H1 (cell line): ENCODE data around the gene MEST. TPM values are rescaled to one million over a fixed set of nuclear protein-coding genes. Genes with fewer than 3 reads are reported as not detected.

Experiments used
- CTCF ChIA-PET: fragments of 300-600 bp; sonication (Branson Sonifier 250); formaldehyde crosslinking; loops from one replicate; lab custom pipeline; 2021; ENCODE audit not compliant: partially characterized antibody; lab: Charles Lee
- POLR2A ChIA-PET: fragments of 300-600 bp; sonication (Branson Sonifier 250); formaldehyde crosslinking; loops from one replicate; lab custom pipeline; 2021; ENCODE audit warnings: inconsistent platforms; ENCODE audit not compliant: partially characterized antibody; lab: Charles Lee
- DNase-seq, 2 experiments: peaks; one replicate each; pipeline versions ENCODE4 v3.0.0 to v3.0.0-alpha.2; 2010 to 2022; ENCODE audit warnings: low spot score in 2 of 2, low read depth in 1 of 2, mixed read lengths in 1 of 2
- FAIRE-seq: peaks from 2 replicates; lab custom pipeline; 2011; peaks lifted over from hg19 to GRCh38; lab: Jason Lieb, UNC
- H2AFZ ChIP-seq: 2 replicates; pipeline ENCODE4 v1.8.1; 2012; ENCODE audit warnings: low read length, inconsistent platforms
- H2AK5ac ChIP-seq: 2 replicates; pipeline ENCODE4 v1.6.1; 2013; ENCODE audit warnings: low read depth, low read length
- H2BK120ac ChIP-seq: replicated peaks from 2 replicates; pipeline ENCODE3; 2013; ENCODE audit warnings: low read depth, low read length, inconsistent platforms
- H2BK12ac ChIP-seq: 2 replicates; pipeline ENCODE4 v1.6.1; 2013; ENCODE audit warnings: low read depth, low read length
- H2BK15ac ChIP-seq: 2 replicates; pipeline ENCODE4 v1.6.1; 2013; ENCODE audit warnings: low read length
- H2BK20ac ChIP-seq: 2 replicates; pipeline ENCODE4 v1.6.1; 2013; ENCODE audit warnings: low read length
- H2BK5ac ChIP-seq: 2 replicates; pipeline ENCODE4 v1.6.1; 2013; ENCODE audit warnings: low read depth, low read length
- H3K14ac ChIP-seq: 2 replicates; pipeline ENCODE4 v1.6.1; 2013; ENCODE audit warnings: inconsistent platforms; ENCODE audit not compliant: insufficient read length
- H3K18ac ChIP-seq: 2 replicates; pipeline ENCODE4 v1.6.1; 2013; ENCODE audit warnings: low read length; ENCODE audit errors: extremely low read depth
- H3K23ac ChIP-seq: 2 replicates; pipeline ENCODE4 v1.6.1; 2013; ENCODE audit warnings: inconsistent platforms; ENCODE audit not compliant: insufficient read length
- H3K23me2 ChIP-seq: 2 replicates; pipeline ENCODE4 v1.6.1; 2013; ENCODE audit warnings: low read depth, low read length
- H3K27ac ChIP-seq: 2 replicates; pipeline ENCODE4 v1.6.1; 2011; ENCODE audit warnings: low read depth, low read length, inconsistent platforms
- H3K27me3 ChIP-seq, 4 experiments: replicated peaks in 1 of 4; 1 replicate in 1 of 4; 2 replicates in 3 of 4; pipeline versions ENCODE4 v1.6.1 to v1.8.1; 2011 to 2013; ENCODE audit warnings: low read length in 3 of 4, mild to moderate bottlenecking in 3 of 4, inconsistent platforms in 2 of 4, mixed read lengths in 2 of 4, moderate library complexity in 1 of 4; ENCODE audit not compliant: control insufficient read depth in 3 of 4, insufficient read depth in 3 of 4; ENCODE audit errors: extremely low read depth in 1 of 4
- H3K36me3 ChIP-seq, 4 experiments: 2 replicates each; pipeline versions ENCODE4 v1.6.1 to v1.8.1; 2011 to 2013; ENCODE audit warnings: mild to moderate bottlenecking in 4 of 4, low read length in 3 of 4, moderate library complexity in 2 of 4, control low read depth in 1 of 4, inconsistent platforms in 1 of 4; ENCODE audit not compliant: insufficient read depth in 4 of 4, control insufficient read depth in 2 of 4
- H3K4ac ChIP-seq: replicated peaks from 2 replicates; pipeline ENCODE3; 2013; ENCODE audit warnings: low read length, low read depth, mixed read lengths, inconsistent platforms; ENCODE audit not compliant: insufficient read length
- H3K4me1 ChIP-seq, 4 experiments: replicated peaks in 1 of 4; 1 replicate in 1 of 4; 2 replicates in 3 of 4; pipeline versions ENCODE4 v1.6.1 to v1.8.1; 2011 to 2013; ENCODE audit warnings: low read length in 3 of 4, inconsistent platforms in 2 of 4, mixed read lengths in 1 of 4; ENCODE audit not compliant: insufficient read depth in 4 of 4, control insufficient read depth in 3 of 4
- H3K4me2 ChIP-seq, 2 experiments: 2 replicates each; pipeline versions ENCODE4 v1.6.1 to v1.8.1; 2011 to 2013; ENCODE audit warnings: low read depth in 2 of 2, low read length in 2 of 2, control low read depth in 1 of 2, inconsistent platforms in 1 of 2, mild to moderate bottlenecking in 1 of 2; ENCODE audit not compliant: insufficient read depth in 1 of 2
- H3K4me3 ChIP-seq, 4 experiments: fragments of 200-600, 300-600 bp in 1 of 4; sonication (generic), shearing (Covaris generic), sonication (Bioruptor Twin) in 1 of 4; 2 replicates each; pipeline versions ENCODE4 v1.5.1 to v1.8.1; 2011 to 2016; ENCODE audit warnings: low read length in 4 of 4, low read depth in 3 of 4, control low read depth in 2 of 4, inconsistent platforms in 2 of 4, mild to moderate bottlenecking in 2 of 4, mixed read lengths in 1 of 4, moderate library complexity in 1 of 4; ENCODE audit not compliant: insufficient read depth in 2 of 4; ENCODE audit errors: extremely low read depth in 1 of 4
- H3K56ac ChIP-seq: replicated peaks from 2 replicates; pipeline ENCODE3; 2013; ENCODE audit warnings: low read depth, mild to moderate bottlenecking, mixed read lengths, low read length, inconsistent platforms; ENCODE audit not compliant: insufficient read length
- H3K79me1 ChIP-seq: 2 replicates; pipeline ENCODE4 v1.6.1; 2013; ENCODE audit warnings: low read depth, low read length, control low read depth
- H3K79me2 ChIP-seq, 2 experiments: 2 replicates each; pipeline versions ENCODE4 v1.6.1 to v1.8.1; 2012 to 2013; ENCODE audit warnings: low read length in 2 of 2, mild to moderate bottlenecking in 2 of 2, inconsistent platforms in 1 of 2; ENCODE audit not compliant: insufficient read depth in 2 of 2, control insufficient read depth in 1 of 2
- H3K9ac ChIP-seq, 4 experiments: replicated peaks in 1 of 4; 1 replicate in 1 of 4; 2 replicates in 3 of 4; pipeline versions ENCODE4 v1.6.1 to v1.8.1; 2011 to 2013; ENCODE audit warnings: low read depth in 3 of 4, low read length in 3 of 4, control low read depth in 2 of 4, mild to moderate bottlenecking in 2 of 4, moderate library complexity in 2 of 4, inconsistent platforms in 1 of 4; ENCODE audit errors: extremely low read depth in 1 of 4
- H3K9me3 ChIP-seq, 2 experiments: 2 replicates each; pipeline versions ENCODE4 v1.6.1 to v1.8.1; 2012 to 2013; ENCODE audit warnings: mild to moderate bottlenecking in 2 of 2, moderate library complexity in 2 of 2, control low read depth in 1 of 2, inconsistent platforms in 1 of 2, low read depth in 1 of 2, low read length in 1 of 2, mixed read lengths in 1 of 2; ENCODE audit not compliant: insufficient read depth in 2 of 2
- H4K20me1 ChIP-seq, 2 experiments: replicated peaks in 1 of 2; 2 replicates each; pipeline versions ENCODE3 to v1.8.1; 2011 to 2013; ENCODE audit warnings: inconsistent platforms in 2 of 2, low read length in 2 of 2, mild to moderate bottlenecking in 1 of 2; ENCODE audit not compliant: insufficient read depth in 2 of 2, control insufficient read depth in 1 of 2
- H4K5ac ChIP-seq: 2 replicates; pipeline ENCODE4 v1.6.1; 2013; ENCODE audit warnings: low read length, low read depth, mixed read lengths, inconsistent platforms; ENCODE audit not compliant: insufficient read length
- H4K8ac ChIP-seq: 2 replicates; pipeline ENCODE4 v1.8.0; 2013; ENCODE audit warnings: mild to moderate bottlenecking, moderate library complexity, low read length, inconsistent platforms; ENCODE audit not compliant: insufficient read depth; ENCODE audit errors: extremely low read depth
- H4K91ac ChIP-seq: replicated peaks from 2 replicates; pipeline ENCODE3; 2013; ENCODE audit warnings: low read length, mixed read lengths, inconsistent platforms; ENCODE audit not compliant: insufficient read length
- ASH2L ChIP-seq: fragments of 200-600, 300-600 bp; sonication (generic); IDR thresholded peaks from one replicate; pipeline ENCODE4 v1.7.1; 2017; ENCODE audit warnings: low read length
- BCL11A ChIP-seq, 2 experiments: IDR thresholded peaks; one replicate each; pipeline ENCODE4 v1.6.1; 2011; ENCODE audit warnings: low read depth in 2 of 2, low read length in 2 of 2, mild to moderate bottlenecking in 2 of 2
- CEBPB ChIP-seq: IDR thresholded peaks from 2 replicates; pipeline ENCODE4 v1.6.1; 2012; ENCODE audit warnings: low read depth, low read length
- E2F6 ChIP-seq: IDR thresholded peaks from 2 replicates; pipeline ENCODE4 v1.6.1; 2012; ENCODE audit warnings: inconsistent platforms
- GTF2F1 ChIP-seq: IDR thresholded peaks from 2 replicates; pipeline ENCODE4 v1.6.1; 2012; ENCODE audit warnings: low read depth, low read length, improper control_type of control experiment, borderline replicate concordance
- HDAC2 ChIP-seq, 2 experiments: fragments of 300-600 bp in 1 of 2; sonication (generic) in 1 of 2; IDR thresholded peaks; 2 replicates each; pipeline ENCODE4 v1.6.1; 2011 to 2012; ENCODE audit warnings: low read depth in 2 of 2, low read length in 2 of 2, mild to moderate bottlenecking in 2 of 2, moderate library complexity in 2 of 2, borderline replicate concordance in 1 of 2, inconsistent platforms in 1 of 2
- MAFK ChIP-seq: IDR thresholded peaks from 2 replicates; pipeline ENCODE4 v1.6.1; 2012; ENCODE audit warnings: low read depth, mild to moderate bottlenecking, improper control_type of control experiment, low read length
- SP2 ChIP-seq: IDR thresholded peaks from 2 replicates; pipeline ENCODE4 v1.6.1; 2012; ENCODE audit warnings: mild to moderate bottlenecking, low read length, inconsistent platforms
- TAF7 ChIP-seq: optimal IDR thresholded peaks from 2 replicates; pipeline ENCODE3; 2011; ENCODE audit warnings: low read depth, mild to moderate bottlenecking, inconsistent platforms, low read length, moderate library complexity, borderline replicate concordance
- WGBS, 2 experiments: shearing (Covaris generic) in 1 of 2; methylation state at CpG; one replicate each; pipeline versions ENCODE4 v1.1.6 to v1.1.7; 2013 to 2015; ENCODE audit warnings: low lambda C conversion rate in 2 of 2, mixed read lengths in 2 of 2, inconsistent platforms in 1 of 2, low coverage in 1 of 2, missing lambda C conversion rate in 1 of 2; ENCODE audit not compliant: insufficient replicate concordance in 2 of 2, insufficient coverage in 1 of 2, insufficient read length in 1 of 2; ENCODE audit errors: extremely low coverage in 1 of 2, missing lambda C conversion rate in 1 of 2; 5-methylcytosine and 5-hydroxymethylcytosine counted together
- polyA plus RNA-seq, 7 experiments: library from polyadenylated mRNA; depleted of rRNA in 3 of 7; stranded (reverse) in 5 of 7; unstranded in 2 of 7; fragments of >200 nt in 5 of 7; fragments of 200-250 nt in 2 of 7; gene quantifications; 1 replicate in 5 of 7; 2 replicates in 1 of 7; 4 replicates in 1 of 7; pipeline versions ENCODE4 v1.2.1 to v1.2.3, GENCODE V29; 2011 to 2013; ENCODE audit warnings: missing spikeins in 2 of 7, mixed read lengths in 2 of 7
- total RNA-seq: library from RNA; stranded (reverse); fragmentation: NEBNext Ultra II Directional; extraction: Animal tissue kit (Norgen Biotek cat#: 25700); gene quantifications from 2 replicates; pipeline ENCODE4 v1.2.1, GENCODE V29; 2021

MEST gene
- total and polyA plus RNA-seq, 2 of the 8 experiments (the other 6 are each of a cell fraction or from before 2014, with no cell fraction given) = 176 to 269 TPM

DNA sequence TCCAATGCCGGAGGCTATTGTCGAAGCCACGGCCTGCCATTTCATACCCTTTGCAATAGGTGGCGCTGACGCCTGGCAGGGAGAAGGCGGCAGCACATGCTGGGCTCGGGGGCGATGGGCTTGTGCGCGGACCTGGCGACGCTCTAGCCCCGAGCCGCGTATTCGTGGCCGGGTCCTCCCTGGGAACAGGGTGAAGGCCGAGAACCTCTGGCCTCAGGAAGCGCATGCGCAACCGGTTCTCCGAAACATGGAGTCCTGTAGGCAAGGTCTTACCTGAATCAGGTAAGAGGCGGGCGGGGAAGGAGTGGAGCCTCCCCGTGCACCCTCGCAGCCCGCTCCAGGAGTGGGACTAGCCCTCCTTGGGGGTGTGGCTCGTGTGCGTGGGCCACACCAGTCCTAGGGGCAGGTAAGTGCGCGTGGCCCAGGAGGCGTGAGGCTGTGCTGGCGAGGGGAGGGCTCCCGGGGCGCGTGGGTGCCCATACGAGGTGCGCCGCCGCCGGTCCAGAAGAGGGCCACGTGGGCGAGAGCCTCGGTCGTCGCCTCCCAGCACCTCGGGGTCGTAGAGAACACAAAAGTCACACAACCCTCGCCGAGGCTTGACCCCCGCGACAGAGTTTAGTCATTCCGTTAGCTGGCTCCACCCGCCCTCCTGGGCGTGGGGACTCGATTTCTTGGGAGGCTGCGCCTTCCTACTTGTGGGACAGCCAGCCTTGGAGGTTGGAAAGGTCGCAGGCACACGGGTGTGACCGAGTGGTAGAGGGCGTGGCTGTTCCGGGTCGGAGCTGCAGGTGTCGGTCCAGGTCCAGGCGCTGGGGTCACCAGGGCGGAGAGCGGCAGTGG is 5.6 kb upstream of the MEST start:
- Histone ChIP-seq H3K4me2 (peak overlapping the region; percentile 87 to 90), H3K4me1 (peaks cover 0 to 10% (median 5%) of the 10 kb centered on the region in 4 experiments; a peak in 6 of 7 replicates), H3K36me3 (peaks cover 0 to 11% (median 0%) of the 10 kb centered on the region in 4 experiments; a peak in 2 of 8 replicates), H2BK20ac (no peak overlapping the region), H3K4me3 (peak overlapping the region; percentile 58 to 85 (median 74)), H3K23ac (no peak overlapping the region), H3K4ac (peak overlapping the region; percentile 94), H2AFZ (peak overlapping the region; percentile 54; the same call in 1 of the 2 replicates), H3K79me2 (peaks cover 0 to 41% of the 10 kb centered on the region in 2 experiments; a peak in 2 of 4 replicates), H3K79me1 (peaks cover 4% of the 10 kb centered on the region; the same call in 1 of the 2 replicates), H4K20me1 (no peaks in the 10 kb centered on the region), H3K23me2 (peaks cover 9% of the 10 kb centered on the region), H3K9me3 (peaks cover 0 to 3% of the 10 kb centered on the region in 2 experiments; a peak in 1 of 4 replicates), H2BK5ac (peak overlapping the region; percentile 91), H4K8ac (peak overlapping the region; percentile 98), H3K14ac (no peak overlapping the region), H2BK120ac (no peak overlapping the region), H3K27ac (no peak overlapping the region; the same call in 1 of the 2 replicates), H3K9ac (peak overlapping the region; percentile 59 to 84 (median 78)), H3K18ac (peak overlapping the region; percentile 98), H2AK5ac (no peak overlapping the region), H3K56ac (peak overlapping the region; percentile 60), H4K91ac (peak overlapping the region; percentile 75), H2BK12ac (peak overlapping the region; percentile 78; the same call in 1 of the 2 replicates), H3K27me3 (peaks cover 0 to 4% (median 0%) of the 10 kb centered on the region in 4 experiments; a peak in 2 of 7 replicates), H2BK15ac (peak overlapping the region; percentile 88; the same call in 1 of the 2 replicates), H4K5ac (peak overlapping the region; percentile 67)
- 2% methylated on average over 55 of the region's 67 CpGs; no CpG with 5 or more reads in 1 of the 2 experiments for WGBS, 2 experiments
- FAIRE-seq (no peak), DNase-seq (peak; percentile 87 to 94)
- ChIA-PET POLR2A (interaction anchor here (0.5 to 2.4 kb wide), 11 partner anchors 10 to 345 kb away, joined by 3 to 12 read pairs (median 4); partner anchors contain the start of genes CEP41 and TMEM209), CTCF (interaction anchor here (0.6 to 4.5 kb wide), 12 partner anchors 10 to 284 kb away, joined by 3 to 19 read pairs (median 3); no protein-coding TSS in a partner anchor)
- TF ChIP-seq MAFK (no peak), HDAC2 (IDR thresholded peaks at IDR 0.05; ENCODE audit: borderline replicate concordance in 1 of 2, low read depth in 2 of 2, low read length in 2 of 2) (peak; percentile 69 to 75; a peak in 2 of 4 replicates), CEBPB (no peak), BCL11A (IDR thresholded peaks at IDR 0.05; ENCODE audit: low read depth in 2 of 2, low read length in 2 of 2) (no peak), GTF2F1 (peak; percentile 88), E2F6 (peak; percentile 97), TAF7 (peak; percentile 66), SP2 (peak; percentile 67; the same call in 1 of the 2 replicates), ASH2L (peak; percentile 53)
